GM06990 (cell line): Measurements from ENCODE around the gene COL3A1.

Source experiments
- DNase-seq: peaks from one replicate; pipeline ENCODE4 v3.0.0-alpha.2; 2011; ENCODE audit not compliant: insufficient read length; ENCODE audit errors: extremely low read depth
- H3K27me3 ChIP-seq: replicated peaks from 2 replicates; pipeline ENCODE4 v1.6.0; 2011; ENCODE audit warnings: low read length; ENCODE audit not compliant: control insufficient read depth, insufficient read depth
- H3K36me3 ChIP-seq: 2 replicates; pipeline ENCODE4 v1.5.1; 2011; ENCODE audit warnings: low read length; ENCODE audit not compliant: control insufficient read depth, insufficient read depth
- H3K4me3 ChIP-seq: replicated peaks from 2 replicates; pipeline ENCODE4 v1.5.1; 2011; ENCODE audit warnings: low read depth, mild to moderate bottlenecking, control low read depth, low read length
- TF ChIP-seq, protein P1 (sequence below): IDR thresholded peaks from 2 replicates; pipeline ENCODE4 v1.5.1; 2011; ENCODE audit warnings: low read length, control low read depth, mild to moderate bottlenecking, inconsistent platforms; ENCODE audit not compliant: insufficient read depth, poor library complexity, severe bottlenecking

Gene COL3A1

DNA sequence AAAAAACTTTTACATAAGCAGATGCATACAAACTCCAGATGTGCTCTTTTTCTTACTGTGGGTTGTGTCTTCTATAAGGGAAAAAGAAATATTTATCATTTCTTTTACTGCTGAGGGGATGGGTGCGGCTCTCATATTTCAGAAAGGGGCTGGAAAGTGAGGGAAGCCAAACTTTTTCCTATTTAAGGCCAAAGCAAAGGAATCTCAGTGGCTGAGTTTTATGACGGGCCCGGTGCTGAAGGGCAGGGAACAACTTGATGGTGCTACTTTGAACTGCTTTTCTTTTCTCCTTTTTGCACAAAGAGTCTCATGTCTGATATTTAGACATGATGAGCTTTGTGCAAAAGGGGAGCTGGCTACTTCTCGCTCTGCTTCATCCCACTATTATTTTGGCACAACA is at the start of gene COL3A1:
Gene COL3A1 (plus strand): TSS at position 210 of the 400 bp plus-strand sequence. CDS start 117 bp downstream, at position 327.
- Histone ChIP-seq H3K27me3 (no peaks in the 10 kb centered on the region), H3K36me3 (no peaks in the 10 kb centered on the region), H3K4me3 (no peak within 1 kb of the TSS)
- TF ChIP-seq, protein P1, sequence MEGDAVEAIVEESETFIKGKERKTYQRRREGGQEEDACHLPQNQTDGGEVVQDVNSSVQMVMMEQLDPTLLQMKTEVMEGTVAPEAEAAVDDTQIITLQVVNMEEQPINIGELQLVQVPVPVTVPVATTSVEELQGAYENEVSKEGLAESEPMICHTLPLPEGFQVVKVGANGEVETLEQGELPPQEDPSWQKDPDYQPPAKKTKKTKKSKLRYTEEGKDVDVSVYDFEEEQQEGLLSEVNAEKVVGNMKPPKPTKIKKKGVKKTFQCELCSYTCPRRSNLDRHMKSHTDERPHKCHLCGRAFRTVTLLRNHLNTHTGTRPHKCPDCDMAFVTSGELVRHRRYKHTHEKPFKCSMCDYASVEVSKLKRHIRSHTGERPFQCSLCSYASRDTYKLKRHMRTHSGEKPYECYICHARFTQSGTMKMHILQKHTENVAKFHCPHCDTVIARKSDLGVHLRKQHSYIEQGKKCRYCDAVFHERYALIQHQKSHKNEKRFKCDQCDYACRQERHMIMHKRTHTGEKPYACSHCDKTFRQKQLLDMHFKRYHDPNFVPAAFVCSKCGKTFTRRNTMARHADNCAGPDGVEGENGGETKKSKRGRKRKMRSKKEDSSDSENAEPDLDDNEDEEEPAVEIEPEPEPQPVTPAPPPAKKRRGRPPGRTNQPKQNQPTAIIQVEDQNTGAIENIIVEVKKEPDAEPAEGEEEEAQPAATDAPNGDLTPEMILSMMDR = no peak
- DNase-seq = no peak

DNA sequence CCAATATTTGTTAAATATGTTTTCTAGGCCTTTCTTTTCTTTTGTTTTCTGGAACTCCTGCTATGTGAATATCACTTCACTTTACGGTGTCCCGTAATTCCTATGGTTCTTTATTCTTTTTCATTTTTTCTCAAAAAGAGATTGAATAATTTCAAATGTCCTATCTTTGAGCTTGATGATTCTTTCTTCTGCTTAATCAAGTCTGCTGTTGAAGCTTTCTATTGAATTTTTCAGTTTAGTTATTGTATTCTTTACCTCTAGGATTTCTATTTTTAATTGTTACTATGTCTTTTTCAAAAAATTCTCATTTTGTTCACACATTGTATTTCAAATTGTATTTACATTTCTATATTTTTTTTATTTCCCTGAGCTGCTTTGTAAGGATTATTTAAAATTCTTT is 45.5 kb upstream of the COL3A1 start:
- TF ChIP-seq, protein P1 = no peak
- Histone ChIP-seq H3K27me3 (no peaks in the 10 kb centered on the region), H3K4me3 (no peak overlapping the region), H3K36me3 (no peaks in the 10 kb centered on the region)
- no peak for DNase-seq

DNA sequence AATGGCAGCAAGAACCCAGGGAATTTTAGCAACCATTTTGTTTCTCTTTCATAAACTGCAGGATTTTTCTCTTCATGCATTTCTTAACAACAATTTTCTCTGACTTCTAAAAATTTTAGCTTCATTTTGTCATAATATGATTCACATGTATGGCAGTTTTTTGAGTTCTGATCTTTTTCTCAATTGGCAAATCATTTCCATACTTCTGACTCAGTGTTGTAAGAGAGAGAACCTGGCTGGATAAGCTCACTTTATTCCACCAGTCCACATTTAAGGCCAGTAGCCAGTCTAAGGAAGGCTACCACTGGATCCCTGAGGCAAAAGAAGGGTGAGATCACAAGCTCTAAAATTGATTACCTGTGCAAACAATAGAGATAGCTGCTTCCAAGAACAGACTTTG is 42.8 kb upstream of the COL3A1 start:
- H3K36me3 ChIP-seq = no peaks in the 10 kb centered on the region
- no peak for DNase-seq
- no peak overlapping the region for H3K4me3 ChIP-seq
- no peaks in the 10 kb centered on the region for H3K27me3 ChIP-seq
- TF ChIP-seq, protein P1 = no peak

DNA sequence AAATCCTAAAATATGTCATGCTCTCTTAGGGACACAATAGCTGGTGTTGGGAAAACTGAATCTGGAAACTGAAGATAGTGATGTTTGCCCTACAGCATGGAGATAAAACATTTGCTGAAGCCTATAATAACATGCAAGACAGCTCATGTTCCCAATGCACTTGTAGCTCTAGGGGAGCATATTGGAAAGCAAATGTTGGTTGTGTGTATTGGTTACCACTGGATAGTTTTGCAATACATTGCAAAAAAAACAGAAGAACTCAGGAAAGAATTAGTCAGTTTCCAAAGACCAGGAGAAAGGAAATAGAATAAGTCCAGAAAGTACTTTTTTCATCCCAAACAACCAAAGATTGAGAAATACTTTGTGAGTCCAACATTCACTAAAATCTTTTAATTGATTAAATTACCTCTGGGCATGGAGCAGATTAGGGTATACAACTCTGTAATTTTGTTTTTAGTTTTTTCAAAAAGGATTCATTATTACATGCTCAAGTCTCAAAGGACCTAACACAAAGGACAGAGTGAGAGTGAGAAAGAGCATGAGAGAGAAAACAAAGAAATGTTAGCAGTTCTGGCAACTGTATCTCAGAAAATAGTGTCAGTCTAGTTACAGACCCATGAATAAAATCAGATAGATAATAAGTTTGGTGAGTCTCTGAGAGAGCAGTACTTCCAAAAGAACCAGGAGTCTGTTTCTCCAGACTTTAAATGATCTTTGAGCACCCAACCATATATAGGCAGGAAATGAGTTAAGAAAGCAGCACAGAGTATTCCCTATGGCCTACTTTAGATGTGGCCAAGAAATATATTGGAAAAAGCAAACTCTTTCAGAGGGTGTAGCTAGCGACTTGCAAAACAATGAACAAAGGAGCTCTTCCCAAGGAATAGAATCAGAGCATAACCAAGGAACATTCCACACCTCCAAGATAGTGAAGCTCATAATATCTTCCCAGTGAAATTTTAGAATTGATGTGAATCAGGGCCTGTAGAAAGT is 36.6 kb upstream of the COL3A1 start:
- no peak for DNase-seq

DNA sequence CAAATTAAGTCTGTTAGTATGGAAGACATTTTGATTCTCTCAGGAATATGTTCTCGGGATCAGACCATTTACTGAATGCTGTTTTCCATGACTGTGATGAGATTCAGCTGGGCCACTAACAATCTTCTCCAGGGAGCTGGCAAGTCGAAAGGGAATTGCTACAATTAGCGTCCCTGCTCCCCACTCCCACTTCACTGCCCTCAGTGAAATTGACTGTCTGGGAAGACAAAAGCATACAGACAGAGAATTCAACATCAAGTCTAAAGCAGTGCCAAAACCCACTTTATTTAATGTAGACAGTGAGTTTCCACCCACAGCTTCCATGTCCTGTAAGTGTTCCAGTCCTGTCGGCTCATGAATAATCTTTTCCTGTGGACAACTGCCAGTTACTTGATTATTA is 34.0 kb upstream of the COL3A1 start:
- Histone ChIP-seq H3K4me3 (no peak overlapping the region), H3K36me3 (no peaks in the 10 kb centered on the region), H3K27me3 (no peaks in the 10 kb centered on the region)
- TF ChIP-seq, protein P1 = no peak
- no peak for DNase-seq

More for the DNA sequence above, 36.6 kb upstream of the COL3A1 start:
- TF ChIP-seq, protein P1 = no peak
- Histone ChIP-seq H3K27me3 (no peaks in the 10 kb centered on the region), H3K36me3 (no peaks in the 10 kb centered on the region), H3K4me3 (no peak overlapping the region)
